Measurements from ENCODE around the gene TAB3.

- TF ChIP-seq GATA2 (IDR thresholded peaks at IDR 0.05; ENCODE audit: low read depth, low read length) (no peak), GATA3 (IDR thresholded peaks at IDR 0.05; ENCODE audit: low read depth, low read length) (no peak)
These were observed 31.0 kb downstream of the TAB3 start for GRCh38 chrX:30858098-30858497.
